Spleen (tissue), 11 donors: ENCODE measurements around the gene MYO5B. TPM values are rescaled to one million over a fixed set of nuclear protein-coding genes. Genes with fewer than 3 reads are reported as not detected.

Source experiments
- DNase-seq: peaks from one replicate; pipeline ENCODE4 v3.0.0-alpha.2; 2020
- H3K27ac ChIP-seq, 8 donors: fragments of 200-600 bp; sonication (generic) in 7 of 8; 1 replicate in 4 of 8; 2 replicates in 4 of 8; pipeline versions ENCODE4 v1.5.0 to v1.8.0; 2016 to 2021; ENCODE audit warnings: inconsistent platforms in 4 of 8, mild to moderate bottlenecking in 4 of 8, moderate library complexity in 1 of 8
- H3K27me3 ChIP-seq, 7 donors: fragments of 200-600 bp; sonication (generic) in 6 of 7; replicated peaks in 1 of 7; 1 replicate in 4 of 7; 2 replicates in 3 of 7; pipeline versions ENCODE4 v1.5.0 to v1.8.0; 2016 to 2021; ENCODE audit warnings: inconsistent platforms in 3 of 7, mild to moderate bottlenecking in 1 of 7
- H3K36me3 ChIP-seq, 6 donors: fragments of 200-600 bp; sonication (generic) in 5 of 6; 1 replicate in 4 of 6; 2 replicates in 2 of 6; pipeline versions ENCODE4 v1.5.0 to v1.8.0; 2016 to 2021; ENCODE audit warnings: inconsistent platforms in 2 of 6
- H3K4me1 ChIP-seq, 6 donors: fragments of 200-600 bp; sonication (generic) in 5 of 6; 1 replicate in 3 of 6; 2 replicates in 3 of 6; pipeline versions ENCODE4 v1.5.0 to v1.8.0; 2016 to 2021; ENCODE audit warnings: inconsistent platforms in 3 of 6
- H3K4me3 ChIP-seq, 8 donors: fragments of 200-600 bp; sonication (generic) in 7 of 8; 1 replicate in 4 of 8; 2 replicates in 4 of 8; pipeline versions ENCODE4 v1.5.0 to v1.8.0; 2016 to 2021; ENCODE audit warnings: inconsistent platforms in 4 of 8, mild to moderate bottlenecking in 4 of 8, moderate library complexity in 2 of 8
- H3K9me3 ChIP-seq, 8 donors: fragments of 200-600 bp; sonication (generic) in 7 of 8; 1 replicate in 4 of 8; 2 replicates in 4 of 8; pipeline versions ENCODE4 v1.5.0 to v1.8.0; 2016 to 2021; ENCODE audit warnings: inconsistent platforms in 4 of 8
- CTCF ChIP-seq, 11 experiments: fragments of 200-600 bp in 7 of 11; fragments of 450-650 bp in 4 of 11; sonication (generic) in 4 of 11; IDR thresholded peaks in 8 of 11; conservative IDR thresholded peaks in 3 of 11; 1 replicate in 7 of 11; 2 replicates in 4 of 11; pipeline versions ENCODE4 v1.4.0 to v1.8.0; 2016 to 2021; ENCODE audit warnings: antibody characterized with exemption in 11 of 11, inconsistent platforms in 4 of 11, mild to moderate bottlenecking in 1 of 11
- POLR2A ChIP-seq, 3 donors: fragments of 450-650 bp; IDR thresholded peaks; one replicate each; pipeline ENCODE4 v1.5.1; 2017; ENCODE audit warnings: antibody characterized with exemption in 3 of 3, mild to moderate bottlenecking in 1 of 3
- POLR2AphosphoS5 ChIP-seq, 3 donors: sonication (generic); formaldehyde crosslinking; IDR thresholded peaks; one replicate each; pipeline ENCODE4 v1.5.1; 2017; ENCODE audit warnings: antibody characterized with exemption in 3 of 3
- WGBS, 5 donors: extraction: QIAGEN DNeasy Blood & Tissue Kit in 3 of 5; methylation state at CpG; one replicate each; pipeline versions ENCODE4 v1.1.5 to v1.1.7; 2013 to 2018; 5-methylcytosine and 5-hydroxymethylcytosine counted together
- intact Hi-C: fragments of 100-400 bp; cut with DNase I; formaldehyde crosslinking; loops from one replicate; pipeline ENCODE4 v1.15.0; 2023; ENCODE audit warnings: low total_unique reads
- polyA plus RNA-seq, 3 donors: library from polyadenylated mRNA; stranded (reverse); fragments of 200-250 nt; gene quantifications; one replicate each; pipeline ENCODE4 v1.2.1, GENCODE V29; 2013
- total RNA-seq, 7 donors: library from RNA; depleted of rRNA in 3 of 7; stranded (reverse); fragments of >200 nt in 3 of 7; fragmentation: NEBNext Ultra II Directional in 4 of 7; extraction: Animal tissue kit (Norgen Biotek cat#: 25700) in 4 of 7; gene quantifications; one replicate each; pipeline versions ENCODE4 v1.1.0 to v1.2.1, GENCODE V29; 2016 to 2021
- donor health status: healthy with polysubstance abuse.
- donor health status: DM: no; HTN: no; CAD: no; lungs with moderate emphysema.
- donor health status: DM: no; HTN: no; CAD: no.
- donor health status: Bipolar disorder and iron deficiency.
- donor health status: healthy.
- donor health status: DM: no; HTN: no; CAD: no.
- donor health status: DM: yes; HTN: yes; CAD: no.

MYO5B gene
- total and polyA plus RNA-seq, 10 donors = 0.74 to 6.0 (median 2.4) TPM

- intact Hi-C loops = no loop called here
- Histone ChIP-seq H3K9me3 (no peaks in the 10 kb centered on the region), H3K27ac (no peak overlapping the region), H3K36me3 (no peaks in the 10 kb centered on the region), H3K27me3 (peaks cover 0 to 14% (median 0%) of the 10 kb centered on the region in 7 donors), H3K4me1 (no peaks in the 10 kb centered on the region), H3K4me3 (no peak overlapping the region)
- TF ChIP-seq POLR2A (IDR thresholded peaks at IDR 0.05) (no peak), CTCF (IDR thresholded peaks at IDR 0.05 in 8 of 11, conservative IDR thresholded peaks at IDR 0.05 in 3 of 11) (peak in 6 of 11 experiments; percentile 12 to 35 (median 16))
- 44 to 56% (median 53%) methylated on average over 3 of the region's 3 CpGs for WGBS, 5 donors
- no peak for DNase-seq
Measured at GRCh38 chr18:49861659-49862058, 333.3 kb downstream of the MYO5B start.

GRCh38 chr18:49859725-49860124 is 335.2 kb downstream of the MYO5B start:
- no peak for DNase-seq
- Histone ChIP-seq H3K27me3 (peaks cover 0 to 6% (median 0%) of the 10 kb centered on the region in 7 donors), H3K4me1 (no peaks in the 10 kb centered on the region), H3K27ac (no peak overlapping the region), H3K36me3 (no peaks in the 10 kb centered on the region), H3K9me3 (no peaks in the 10 kb centered on the region), H3K4me3 (no peak overlapping the region)
- intact Hi-C loops = loop anchor here (5.0 kb wide), 2 partner anchors 302 to 352 kb away; no protein-coding TSS in a partner anchor
- no peak for TF ChIP-seq CTCF (IDR thresholded peaks at IDR 0.05 in 8 of 11, conservative IDR thresholded peaks at IDR 0.05 in 3 of 11)
- TF ChIP-seq POLR2AphosphoS5 (IDR thresholded peaks at IDR 0.05) = no peak
- no peak for TF ChIP-seq POLR2A (IDR thresholded peaks at IDR 0.05)
- WGBS, 5 donors = 85 to 97% (median 92%) methylated on average over 9 to 12 of the region's 12 CpGs

GRCh38 chr18:49859021-49859359 is 336.0 kb downstream of the MYO5B start:
- Histone ChIP-seq H3K4me1 (no peaks in the 10 kb centered on the region), H3K27me3 (peaks cover 0 to 2% (median 0%) of the 10 kb centered on the region in 7 donors), H3K4me3 (no peak overlapping the region), H3K36me3 (no peaks in the 10 kb centered on the region), H3K9me3 (no peaks in the 10 kb centered on the region), H3K27ac (no peak overlapping the region)
- intact Hi-C loops = loop anchor here (5.0 kb wide), 2 partner anchors 302 to 352 kb away; no protein-coding TSS in a partner anchor
- TF ChIP-seq POLR2AphosphoS5 (IDR thresholded peaks at IDR 0.05) = no peak
- no peak for TF ChIP-seq POLR2A (IDR thresholded peaks at IDR 0.05)
- peak in 5 of 11 experiments; percentile 4 to 47 (median 40) for TF ChIP-seq CTCF (IDR thresholded peaks at IDR 0.05 in 8 of 11, conservative IDR thresholded peaks at IDR 0.05 in 3 of 11)
- 70 to 74% (median 73%) methylated on average over 6 of the region's 6 CpGs for WGBS, 5 donors
- no peak for DNase-seq

GRCh38 chr18:49858309-49859020 is 336.5 kb downstream of the MYO5B start:
- H3K9me3 ChIP-seq = no peaks in the 10 kb centered on the region
- intact Hi-C loops = loop anchor here (5.0 kb wide), 2 partner anchors 301 to 351 kb away; no protein-coding TSS in a partner anchor
- 52 to 70% (median 57%) methylated on average over 11 of the region's 11 CpGs for WGBS, 5 donors
- H3K27me3 ChIP-seq = no peaks in the 10 kb centered on the region
- TF ChIP-seq CTCF (IDR thresholded peaks at IDR 0.05 in 8 of 11, conservative IDR thresholded peaks at IDR 0.05 in 3 of 11) = peak; percentile 45 to 85 (median 72)
- TF ChIP-seq POLR2AphosphoS5 (IDR thresholded peaks at IDR 0.05) = no peak
- H3K4me1 ChIP-seq = no peaks in the 10 kb centered on the region
- no peak overlapping the region for H3K27ac ChIP-seq
- no peaks in the 10 kb centered on the region for H3K36me3 ChIP-seq
- no peak overlapping the region for H3K4me3 ChIP-seq
- DNase-seq = no peak
